K562 (cell line): ENCODE measurements around the gene ERCC2. TPM values are rescaled to one million over a fixed set of nuclear protein-coding genes. Genes with fewer than 3 reads are reported as not detected.

Experiments
- KAT7 ChIP-seq: sonication (generic); formaldehyde crosslinking; IDR thresholded peaks from 2 replicates; pipeline ENCODE4 v1.8.0; 2022; ENCODE audit warnings: missing genetic modification reagents, mild to moderate bottlenecking, borderline replicate concordance
- NFE2L1 ChIP-seq: fragments of 450-650 bp; IDR thresholded peaks from 2 replicates; pipeline ENCODE4 v1.6.1; 2016; ENCODE audit warnings: missing genetic modification characterization, low read depth, mild to moderate bottlenecking, missing compliant biosample characterization, moderate library complexity, borderline replicate concordance
- SMAD1 ChIP-seq: fragments of 150-350 bp; IDR thresholded peaks from 2 replicates; pipeline ENCODE4 v1.6.1; 2014; ENCODE audit warnings: low read length, low read depth; ENCODE audit not compliant: partially characterized antibody
- polyA plus RNA-seq, 8 experiments: library from polyadenylated mRNA; depleted of rRNA in 4 of 8; stranded (reverse) in 5 of 8; unstranded in 3 of 8; fragments of >200 nt; fragmentation: Nextera tagmentation in 2 of 8; fragmentation: Illumina TruSeq in 1 of 8; extraction: Ambion mirVana in 2 of 8; extraction: Trizol in 1 of 8; gene quantifications; 2 replicates each; pipeline versions ENCODE4 v1.2.1 to v1.2.3, GENCODE V29; 2011 to 2014; ENCODE audit warnings: inconsistent platforms in 1 of 8, missing spikeins in 1 of 8
- total RNA-seq, 7 experiments: library from RNA; depleted of rRNA in 6 of 7; stranded (reverse); fragments of >200 nt in 6 of 7; fragmentation: Illumina TruSeq in 2 of 7; extraction: Trizol in 2 of 7; gene quantifications; 2 replicates each; pipeline versions ENCODE4 v1.2.1 to v1.2.3, GENCODE V29; 2011 to 2021; ENCODE audit warnings: low replicate concordance in 1 of 7
- TF ChIP-seq, protein P1 (sequence below): fragments of 250-450 bp; sonication (Bioruptor Pico); IDR thresholded peaks from 2 replicates; pipeline ENCODE4 v1.5.0; 2021; ENCODE audit warnings: mild to moderate bottlenecking, moderate library complexity

The ERCC2 gene
- total and polyA plus RNA-seq, 9 of the 15 experiments (the other 6 are each of a cell fraction or from before 2014, with no cell fraction given), result 2.2 to 55.9 (median 23.4) TPM

GRCh38 chr19:45406226-45407090 is 36.1 kb upstream of the ERCC2 start, which contains the start of gene POLR1G (continued):
- TF ChIP-seq KAT7 (0 out of 2 replicates have a peak, but pooled peaks have one; percentile 38), NFE2L1 (tag) (no peak), SMAD1 (no peak)
- TF ChIP-seq, protein P1, sequence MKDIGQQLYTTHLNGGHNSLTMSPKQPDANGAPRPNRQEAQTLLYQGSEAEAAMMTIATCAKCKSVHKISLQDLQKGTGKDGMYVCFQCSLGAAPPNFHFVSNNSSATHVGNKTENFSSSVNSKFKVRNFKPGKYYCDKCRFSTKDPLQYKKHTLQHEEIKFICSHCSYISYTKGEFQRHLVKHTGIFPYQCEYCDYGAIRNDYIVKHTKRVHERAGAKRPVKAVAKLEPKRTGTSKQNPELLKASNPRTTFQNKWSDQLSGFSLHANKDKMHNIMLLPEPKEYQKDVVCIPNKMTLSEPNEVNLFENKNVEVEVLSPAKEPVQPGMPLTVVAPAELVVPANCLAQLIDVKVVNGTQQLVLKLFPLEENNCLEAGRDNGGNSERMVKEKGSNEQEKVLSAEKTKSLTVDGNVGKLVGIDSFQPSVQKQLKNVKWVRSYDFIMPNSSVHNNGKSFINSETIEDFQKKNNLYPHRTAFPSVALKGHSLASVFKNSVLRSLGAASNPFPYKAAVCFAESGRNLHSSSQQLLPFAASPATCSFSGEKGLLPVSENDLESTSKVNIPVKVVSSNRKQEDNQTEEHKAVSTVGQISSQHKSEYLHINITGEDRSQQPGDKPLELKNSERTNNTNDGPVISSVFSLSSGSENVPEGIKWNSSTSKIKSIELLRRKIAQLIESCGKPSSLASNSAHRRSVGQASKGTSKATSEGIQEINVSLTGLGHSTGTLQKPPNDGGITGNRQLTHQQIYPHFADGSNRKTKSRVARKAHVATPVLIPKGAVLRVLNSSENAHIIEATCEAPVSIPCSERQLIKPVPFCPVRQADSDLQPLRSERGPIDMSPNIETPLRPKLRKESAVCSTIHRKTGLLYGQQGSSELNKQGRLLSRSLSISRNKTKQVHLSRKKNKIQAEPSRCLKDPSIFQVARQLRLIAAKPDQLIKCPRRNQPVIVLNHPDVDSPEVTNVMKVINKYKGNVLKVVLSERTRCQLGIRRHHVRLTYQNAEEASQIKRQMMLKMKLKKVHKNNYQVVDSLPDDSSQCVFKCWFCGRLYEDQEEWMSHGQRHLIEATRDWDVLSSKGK (CRISPR knock-in tag), result no peak
